K562 (cell line): ENCODE measurements around the gene LASP1. TPM values are rescaled to one million over a fixed set of nuclear protein-coding genes. Genes with fewer than 3 reads are reported as not detected.

Source experiments
- CEBPB ChIP-seq: fragments of 450-650 bp; IDR thresholded peaks from 2 replicates; pipeline ENCODE4 v1.6.1; 2016; ENCODE audit warnings: missing genetic modification characterization, missing compliant biosample characterization
- E2F3 ChIP-seq: fragments of 250-450 bp; sonication (Bioruptor Pico); IDR thresholded peaks from 2 replicates; pipeline ENCODE4 v1.4.0; 2020; ENCODE audit warnings: mild to moderate bottlenecking
- FOXJ3 ChIP-seq: sonication (generic); formaldehyde crosslinking; IDR thresholded peaks from 2 replicates; pipeline ENCODE4 v1.4.0; 2020; ENCODE audit warnings: mild to moderate bottlenecking, missing genetic modification reagents
- NR2C2 ChIP-seq, 2 experiments: fragments of 200-800 bp in 1 of 2; sonication (Bioruptor generic) in 1 of 2; sonication (generic) in 1 of 2; formaldehyde crosslinking in 1 of 2; IDR thresholded peaks; 2 replicates each; pipeline versions ENCODE4 v1.6.1 to v1.8.0; 2016 to 2022; ENCODE audit warnings: mild to moderate bottlenecking in 1 of 2, missing compliant biosample characterization in 1 of 2, missing genetic modification characterization in 1 of 2, missing genetic modification reagents in 1 of 2
- PPARD ChIP-seq: fragments of 250-450 bp; sonication (Bioruptor Pico); IDR thresholded peaks from 2 replicates; pipeline ENCODE4 v1.8.0; 2022; ENCODE audit warnings: inconsistent platforms, mild to moderate bottlenecking, moderate library complexity
- RAD21 ChIP-seq, 2 experiments: fragments of 250-450 bp in 1 of 2; fragments of 450-650 bp in 1 of 2; sonication (Bioruptor Pico) in 1 of 2; formaldehyde crosslinking in 1 of 2; IDR thresholded peaks in 1 of 2; conservative IDR thresholded peaks in 1 of 2; 2 replicates each; pipeline versions ENCODE4 v1.4.0 to v1.8.0; 2020 to 2022; ENCODE audit warnings: mild to moderate bottlenecking in 2 of 2, moderate library complexity in 1 of 2
- RBM39 ChIP-seq: fragments of 200-400 bp; formaldehyde crosslinking; optimal IDR thresholded peaks from 2 replicates; pipeline ENCODE3; 2018; ENCODE audit warnings: low read depth, low read length
- ZNF174 ChIP-seq: fragments of 250-450 bp; sonication (Bioruptor Pico); IDR thresholded peaks from 2 replicates; pipeline ENCODE4 v1.4.0; 2020; ENCODE audit warnings: mild to moderate bottlenecking
- ZNF76 ChIP-seq: fragments of 250-450 bp; sonication (Bioruptor Pico); IDR thresholded peaks from 2 replicates; pipeline ENCODE4 v1.4.0; 2020; ENCODE audit warnings: mild to moderate bottlenecking, moderate library complexity, borderline replicate concordance
- polyA plus RNA-seq, 8 experiments: library from polyadenylated mRNA; depleted of rRNA in 4 of 8; stranded (reverse) in 5 of 8; unstranded in 3 of 8; fragments of >200 nt; fragmentation: Nextera tagmentation in 2 of 8; fragmentation: Illumina TruSeq in 1 of 8; extraction: Ambion mirVana in 2 of 8; extraction: Trizol in 1 of 8; gene quantifications; 2 replicates each; pipeline versions ENCODE4 v1.2.1 to v1.2.3, GENCODE V29; 2011 to 2014; ENCODE audit warnings: inconsistent platforms in 1 of 8, missing spikeins in 1 of 8
- total RNA-seq, 7 experiments: library from RNA; depleted of rRNA in 6 of 7; stranded (reverse); fragments of >200 nt in 6 of 7; fragmentation: Illumina TruSeq in 2 of 7; extraction: Trizol in 2 of 7; gene quantifications; 2 replicates each; pipeline versions ENCODE4 v1.2.1 to v1.2.3, GENCODE V29; 2011 to 2021; ENCODE audit warnings: low replicate concordance in 1 of 7
- TF ChIP-seq, protein P1 (sequence below): fragments of 200-800 bp; sonication (Bioruptor generic); IDR thresholded peaks from 2 replicates; pipeline ENCODE4 v1.6.1; 2017; ENCODE audit warnings: missing genetic modification characterization, missing compliant biosample characterization
- TF ChIP-seq, protein P2 (sequence below): conservative IDR thresholded peaks from 2 replicates; pipeline ENCODE4 v1.6.1; 2011; ENCODE audit warnings: low read depth, mild to moderate bottlenecking, low read length; ENCODE audit not compliant: control insufficient read depth
- TF ChIP-seq, protein P3 (sequence below), 2 experiments: fragments of 450-650 bp; IDR thresholded peaks; 2 replicates each; pipeline ENCODE4 v1.6.1; 2016; ENCODE audit warnings: mild to moderate bottlenecking in 2 of 2, borderline replicate concordance in 1 of 2, low read depth in 1 of 2, moderate library complexity in 1 of 2
- TF ChIP-seq, protein P4 (sequence below): sonication (generic); formaldehyde crosslinking; IDR thresholded peaks from 2 replicates; pipeline ENCODE4 v1.8.0; 2023; ENCODE audit warnings: mild to moderate bottlenecking, missing genetic modification reagents

LASP1 gene
- total and polyA plus RNA-seq, 9 of the 15 experiments (the other 6 are each of a cell fraction or from before 2014, with no cell fraction given) = 23.0 to 125 (median 55.3) TPM

DNA sequence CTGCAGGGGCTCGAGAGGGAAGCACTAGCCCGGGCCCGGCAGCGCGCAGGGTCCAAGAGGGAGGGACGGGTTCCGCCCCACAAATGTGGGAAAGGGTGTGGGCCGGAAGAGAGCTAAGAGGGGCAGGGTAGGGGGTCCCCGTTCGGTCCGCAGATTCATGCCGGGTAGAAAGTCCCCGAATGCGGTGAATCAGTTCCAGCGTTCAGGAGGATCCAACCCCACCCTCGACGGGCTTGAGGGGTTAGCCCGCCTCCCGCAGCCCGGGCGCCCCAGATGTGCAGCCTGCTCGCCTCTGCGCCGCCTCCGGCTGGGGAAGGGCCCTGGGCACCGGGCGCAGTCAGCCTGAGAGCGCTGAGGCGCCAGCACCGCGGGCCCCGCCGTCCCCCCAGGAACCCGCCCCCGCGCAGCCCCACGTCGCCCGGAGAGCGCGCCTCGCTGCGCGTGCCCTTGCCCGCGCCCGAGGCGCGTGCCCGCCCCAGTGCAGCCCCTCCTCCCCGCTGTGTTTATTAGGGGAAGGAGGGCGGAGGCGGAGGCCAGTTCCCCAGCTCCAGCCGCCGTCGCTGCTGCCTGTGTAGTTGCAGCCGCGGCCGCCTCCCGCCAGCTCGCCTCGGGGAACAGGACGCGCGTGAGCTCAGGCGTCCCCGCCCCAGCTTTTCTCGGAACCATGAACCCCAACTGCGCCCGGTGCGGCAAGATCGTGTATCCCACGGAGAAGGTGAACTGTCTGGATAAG lies at the start of gene LASP1 (continued):
- TF ChIP-seq, protein P1, sequence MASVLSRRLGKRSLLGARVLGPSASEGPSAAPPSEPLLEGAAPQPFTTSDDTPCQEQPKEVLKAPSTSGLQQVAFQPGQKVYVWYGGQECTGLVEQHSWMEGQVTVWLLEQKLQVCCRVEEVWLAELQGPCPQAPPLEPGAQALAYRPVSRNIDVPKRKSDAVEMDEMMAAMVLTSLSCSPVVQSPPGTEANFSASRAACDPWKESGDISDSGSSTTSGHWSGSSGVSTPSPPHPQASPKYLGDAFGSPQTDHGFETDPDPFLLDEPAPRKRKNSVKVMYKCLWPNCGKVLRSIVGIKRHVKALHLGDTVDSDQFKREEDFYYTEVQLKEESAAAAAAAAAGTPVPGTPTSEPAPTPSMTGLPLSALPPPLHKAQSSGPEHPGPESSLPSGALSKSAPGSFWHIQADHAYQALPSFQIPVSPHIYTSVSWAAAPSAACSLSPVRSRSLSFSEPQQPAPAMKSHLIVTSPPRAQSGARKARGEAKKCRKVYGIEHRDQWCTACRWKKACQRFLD = peak; percentile 85
- TF ChIP-seq ZNF76 (CRISPR knock-in tag) (0 out of 2 replicates have a peak, but pooled peaks have one; percentile 29), FOXJ3 (CRISPR knock-in tag) (no peak), RBM39 (no peak), ZNF174 (no peak), PPARD (CRISPR knock-in tag) (0 out of 2 replicates have a peak, but pooled peaks have one; percentile 18), RAD21 (CRISPR knock-in tag; conservative IDR thresholded peaks at IDR 0.05 in 1 of 2, IDR thresholded peaks at IDR 0.05 in 1 of 2) (no peak; a peak in 1 of 4 replicates), NR2C2 (CRISPR knock-in tag; IDR thresholded peaks at IDR 0.05) (no peak), NR2C2 (tag; IDR thresholded peaks at IDR 0.05) (peak; percentile 58; the same call in 1 of the 2 replicates), CEBPB (tag) (no peak), E2F3 (CRISPR knock-in tag) (0 out of 2 replicates have a peak, but pooled peaks have one; percentile 44)
- TF ChIP-seq, protein P2, sequence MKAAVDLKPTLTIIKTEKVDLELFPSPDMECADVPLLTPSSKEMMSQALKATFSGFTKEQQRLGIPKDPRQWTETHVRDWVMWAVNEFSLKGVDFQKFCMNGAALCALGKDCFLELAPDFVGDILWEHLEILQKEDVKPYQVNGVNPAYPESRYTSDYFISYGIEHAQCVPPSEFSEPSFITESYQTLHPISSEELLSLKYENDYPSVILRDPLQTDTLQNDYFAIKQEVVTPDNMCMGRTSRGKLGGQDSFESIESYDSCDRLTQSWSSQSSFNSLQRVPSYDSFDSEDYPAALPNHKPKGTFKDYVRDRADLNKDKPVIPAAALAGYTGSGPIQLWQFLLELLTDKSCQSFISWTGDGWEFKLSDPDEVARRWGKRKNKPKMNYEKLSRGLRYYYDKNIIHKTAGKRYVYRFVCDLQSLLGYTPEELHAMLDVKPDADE = peak; percentile 15; the same call in 1 of the 2 replicates
- TF ChIP-seq, protein P3, sequence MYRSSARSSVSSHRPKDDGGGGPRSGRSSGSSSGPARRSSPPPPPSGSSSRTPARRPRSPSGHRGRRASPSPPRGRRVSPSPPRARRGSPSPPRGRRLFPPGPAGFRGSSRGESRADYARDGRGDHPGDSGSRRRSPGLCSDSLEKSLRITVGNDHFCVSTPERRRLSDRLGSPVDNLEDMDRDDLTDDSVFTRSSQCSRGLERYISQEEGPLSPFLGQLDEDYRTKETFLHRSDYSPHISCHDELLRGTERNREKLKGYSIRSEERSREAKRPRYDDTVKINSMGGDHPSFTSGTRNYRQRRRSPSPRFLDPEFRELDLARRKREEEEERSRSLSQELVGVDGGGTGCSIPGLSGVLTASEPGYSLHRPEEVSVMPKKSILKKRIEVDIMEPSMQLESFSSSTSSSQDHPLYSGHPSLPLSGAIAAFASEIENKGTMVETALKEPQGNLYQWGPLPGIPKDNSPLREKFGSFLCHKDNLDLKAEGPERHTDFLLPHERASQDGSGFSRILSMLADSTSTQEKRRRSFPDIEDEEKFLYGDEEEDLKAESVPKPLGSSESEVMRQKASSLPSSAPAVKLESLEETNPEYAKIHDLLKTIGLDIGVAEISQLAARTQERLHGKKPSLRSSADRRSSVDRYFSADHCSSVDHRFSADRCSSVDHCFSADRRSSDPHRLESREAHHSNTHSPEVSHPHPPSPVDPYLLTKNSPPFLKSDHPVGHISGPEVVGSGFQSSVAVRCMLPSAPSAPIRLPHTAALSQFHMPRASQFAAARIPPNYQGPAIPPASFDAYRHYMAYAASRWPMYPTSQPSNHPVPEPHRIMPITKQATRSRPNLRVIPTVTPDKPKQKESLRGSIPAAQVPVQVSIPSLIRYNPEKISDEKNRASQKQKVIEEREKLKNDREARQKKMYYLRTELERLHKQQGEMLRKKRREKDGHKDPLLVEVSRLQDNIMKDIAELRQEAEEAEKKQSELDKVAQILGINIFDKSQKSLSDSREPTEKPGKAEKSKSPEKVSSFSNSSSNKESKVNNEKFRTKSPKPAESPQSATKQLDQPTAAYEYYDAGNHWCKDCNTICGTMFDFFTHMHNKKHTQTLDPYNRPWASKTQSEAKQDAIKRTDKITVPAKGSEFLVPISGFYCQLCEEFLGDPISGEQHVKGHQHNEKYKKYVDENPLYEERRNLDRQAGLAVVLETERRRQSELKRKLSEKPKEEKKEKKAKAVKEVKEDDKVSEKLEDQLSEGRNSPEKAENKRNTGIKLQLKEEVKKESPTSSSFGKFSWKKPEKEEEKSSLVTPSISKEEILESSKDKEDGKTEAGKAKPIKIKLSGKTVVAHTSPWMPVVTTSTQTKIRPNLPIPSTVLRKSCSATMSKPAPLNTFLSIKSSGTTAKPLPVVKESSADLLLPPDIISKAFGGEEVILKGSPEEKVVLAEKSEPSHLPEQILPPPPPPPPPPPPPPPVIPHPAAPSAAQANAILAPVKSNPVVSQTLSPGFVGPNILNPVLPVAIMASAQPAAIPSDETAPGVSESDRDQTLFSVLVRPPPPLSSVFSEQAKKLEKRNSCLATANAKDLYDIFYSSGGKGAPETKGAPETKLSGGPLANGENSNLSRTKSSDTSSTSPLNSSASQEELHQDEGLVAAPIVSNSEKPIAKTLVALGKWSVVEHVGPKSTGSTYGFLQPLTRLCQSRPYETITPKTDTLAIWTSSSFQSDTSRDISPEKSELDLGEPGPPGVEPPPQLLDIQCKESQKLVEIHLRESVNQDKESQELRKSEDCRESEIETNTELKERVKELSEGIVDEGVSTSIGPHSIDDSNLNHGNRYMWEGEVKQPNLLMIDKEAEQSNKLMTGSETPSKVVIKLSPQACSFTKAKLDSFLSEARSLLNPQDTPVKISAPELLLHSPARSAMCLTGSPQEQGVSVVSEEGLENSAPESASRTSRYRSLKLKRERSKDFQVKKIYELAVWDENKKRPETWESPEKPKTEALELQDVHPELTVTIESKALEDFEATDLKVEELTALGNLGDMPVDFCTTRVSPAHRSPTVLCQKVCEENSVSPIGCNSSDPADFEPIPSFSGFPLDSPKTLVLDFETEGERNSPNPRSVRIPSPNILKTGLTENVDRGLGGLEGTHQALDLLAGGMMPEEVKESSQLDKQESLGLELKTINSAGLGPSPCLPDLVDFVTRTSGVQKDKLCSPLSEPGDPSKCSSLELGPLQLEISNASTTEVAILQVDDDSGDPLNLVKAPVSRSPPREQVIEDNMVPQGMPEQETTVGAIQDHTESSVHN (IDR thresholded peaks at IDR 0.05; ENCODE audit: borderline replicate concordance in 1 of 2, low read depth in 1 of 2) = no peak
- TF ChIP-seq, protein P4, sequence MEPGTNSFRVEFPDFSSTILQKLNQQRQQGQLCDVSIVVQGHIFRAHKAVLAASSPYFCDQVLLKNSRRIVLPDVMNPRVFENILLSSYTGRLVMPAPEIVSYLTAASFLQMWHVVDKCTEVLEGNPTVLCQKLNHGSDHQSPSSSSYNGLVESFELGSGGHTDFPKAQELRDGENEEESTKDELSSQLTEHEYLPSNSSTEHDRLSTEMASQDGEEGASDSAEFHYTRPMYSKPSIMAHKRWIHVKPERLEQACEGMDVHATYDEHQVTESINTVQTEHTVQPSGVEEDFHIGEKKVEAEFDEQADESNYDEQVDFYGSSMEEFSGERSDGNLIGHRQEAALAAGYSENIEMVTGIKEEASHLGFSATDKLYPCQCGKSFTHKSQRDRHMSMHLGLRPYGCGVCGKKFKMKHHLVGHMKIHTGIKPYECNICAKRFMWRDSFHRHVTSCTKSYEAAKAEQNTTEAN (CRISPR knock-in tag) = no peak
